AG09309 (cell line): ENCODE measurements around the gene GJC1.
A peak's percentile ranks its signal among the peaks of the same experiment; 100 is the strongest.

Source experiments
- DNase-seq: peaks from one replicate; pipeline ENCODE4 v3.0.0-alpha.2; 2010; ENCODE audit warnings: low read depth
- H3K4me3 ChIP-seq: 2 replicates; pipeline ENCODE4 v1.5.1; 2011; ENCODE audit warnings: mild to moderate bottlenecking, low read depth, low read length, moderate library complexity; ENCODE audit not compliant: control insufficient read depth
- CTCF ChIP-seq: IDR thresholded peaks from 2 replicates; pipeline ENCODE4 v1.5.1; 2011; ENCODE audit warnings: mild to moderate bottlenecking, low read depth, low read length, inconsistent platforms; ENCODE audit not compliant: insufficient read depth, control insufficient read depth; ENCODE audit errors: missing control alignments

Gene GJC1

DNA sequence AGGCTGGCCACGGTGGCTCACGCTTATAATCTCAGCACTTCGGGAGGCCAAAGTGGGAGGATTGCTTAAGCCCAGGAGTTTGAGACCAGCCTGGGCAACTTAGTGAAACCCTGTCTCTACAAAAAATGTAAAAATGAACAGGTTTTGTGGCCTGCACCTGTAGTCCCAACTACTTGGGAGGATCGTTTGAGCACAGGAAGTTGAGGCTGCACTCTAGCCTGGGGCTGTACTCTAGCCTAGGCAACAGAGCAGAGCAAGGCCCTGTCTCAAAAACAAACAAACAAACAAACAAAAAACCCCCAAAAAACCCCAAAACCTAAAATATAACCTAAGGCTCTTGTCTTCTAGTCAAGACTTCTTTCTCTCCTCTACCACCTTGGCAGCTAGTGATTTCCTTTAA lies 10.2 kb upstream of the GJC1 start:
- no peak overlapping the region for H3K4me3 ChIP-seq
- no peak for TF ChIP-seq CTCF
- no peak for DNase-seq

- TF ChIP-seq CTCF: no peak
- no peak overlapping the region for H3K4me3 ChIP-seq
- DNase-seq: no peak
These were observed 7.1 kb upstream of the GJC1 start for GRCh38 chr17:44837196-44837595.

DNA sequence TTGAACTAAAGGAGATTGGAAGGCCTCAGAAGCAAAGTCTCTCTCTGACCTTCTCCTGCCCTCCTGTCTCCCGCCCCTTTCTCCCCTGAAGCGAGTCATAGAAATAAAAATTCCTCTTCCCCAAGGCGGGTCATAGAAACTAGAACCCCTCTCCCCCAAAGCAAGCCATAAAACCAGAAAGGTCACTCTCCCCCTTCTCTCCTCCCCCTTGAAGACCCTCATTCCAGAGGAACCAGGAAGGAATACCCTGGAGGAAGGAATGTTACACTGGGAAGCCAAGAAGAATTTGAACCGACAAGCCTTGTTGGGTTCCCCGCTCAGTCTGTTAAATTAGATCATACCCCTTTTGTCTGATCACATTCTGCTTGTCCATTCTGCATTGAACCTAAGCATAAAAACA lies 2.7 kb upstream of the GJC1 start:
- TF ChIP-seq CTCF: peak; percentile 20
- H3K4me3 ChIP-seq: no peak overlapping the region
- DNase-seq: no peak

- H3K4me3 ChIP-seq: no peak overlapping the region
- no peak for DNase-seq
- no peak for TF ChIP-seq CTCF
These were observed 1.3 kb upstream of the GJC1 start for GRCh38 chr17:44831371-44831770.

DNA sequence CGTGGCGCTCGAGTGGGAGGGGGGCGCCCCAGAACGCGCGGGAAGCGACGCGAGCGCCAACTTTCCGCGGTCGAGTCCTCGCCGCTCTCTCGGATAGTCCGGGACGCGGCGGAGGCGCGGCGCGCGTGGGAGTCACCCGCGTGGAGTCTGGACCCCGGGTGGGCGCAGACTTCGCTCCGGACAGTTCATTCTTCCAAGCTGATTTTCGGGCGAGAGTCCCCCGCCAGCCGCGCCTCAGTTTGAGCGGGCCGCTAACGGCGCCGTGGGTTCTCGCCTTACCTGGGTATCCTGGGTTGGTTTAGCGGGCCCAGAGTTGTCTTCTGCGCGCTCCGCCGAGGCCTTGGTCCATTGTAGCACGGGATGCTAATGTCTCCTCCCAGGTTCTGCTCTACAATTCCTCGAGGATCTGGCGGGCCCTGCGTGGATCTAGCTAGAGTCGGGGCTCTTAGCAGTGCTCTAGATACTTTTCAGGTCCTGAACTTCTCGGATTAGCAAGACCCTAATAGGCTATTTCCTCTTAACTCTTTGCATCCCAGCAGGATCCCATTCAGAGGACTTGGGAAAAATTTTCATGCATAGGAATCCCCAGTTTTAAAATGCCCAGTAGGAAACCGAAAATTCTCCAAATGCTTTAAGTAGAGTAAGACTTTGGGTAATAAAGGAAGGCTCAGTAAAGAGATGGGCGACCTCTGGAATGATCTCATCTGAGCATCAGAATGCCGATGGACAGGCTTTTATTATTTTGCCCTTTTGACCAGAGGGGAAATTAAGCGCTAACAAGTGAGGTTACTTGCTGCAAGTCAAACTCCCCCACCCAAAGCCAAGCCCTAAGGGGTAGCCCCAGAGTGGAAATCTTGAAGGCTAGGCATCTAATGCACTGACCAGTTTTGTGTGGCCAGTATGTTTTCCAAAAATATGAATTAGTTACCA lies 537 bp upstream of the GJC1 start:
- H3K4me3 ChIP-seq: peak overlapping the region; percentile 62
- TF ChIP-seq CTCF: no peak
- no peak for DNase-seq

DNA sequence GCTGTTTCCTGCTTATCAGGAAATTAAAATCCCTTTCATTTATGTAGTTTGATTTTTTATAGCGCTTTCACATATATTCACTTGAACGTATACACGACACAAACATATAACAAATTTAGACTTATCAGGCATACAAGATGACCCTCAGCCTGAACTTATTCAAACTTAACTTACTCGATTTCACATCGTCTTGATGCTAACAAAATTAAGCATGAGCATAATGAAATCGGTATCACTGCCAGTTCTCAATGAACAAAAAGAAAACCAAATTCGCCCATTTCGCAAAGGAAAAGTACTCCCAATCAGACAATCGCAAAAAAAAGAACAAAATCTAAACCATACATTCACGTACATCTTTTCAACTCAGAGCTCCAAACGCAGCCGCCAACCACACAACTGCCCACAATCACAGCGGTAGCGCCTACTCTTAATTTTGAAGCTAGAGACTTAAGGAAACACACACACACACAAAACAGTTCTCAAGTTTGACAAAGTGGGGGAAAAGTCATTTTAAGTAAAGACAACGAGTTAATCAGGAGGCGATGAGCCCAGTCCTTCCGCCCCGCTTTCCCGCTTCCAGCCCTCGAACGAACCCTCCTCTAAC lies 1.1 kb downstream of the GJC1 start:
- peak overlapping the region; percentile 62 for H3K4me3 ChIP-seq
- no peak for TF ChIP-seq CTCF
- no peak for DNase-seq

DNA sequence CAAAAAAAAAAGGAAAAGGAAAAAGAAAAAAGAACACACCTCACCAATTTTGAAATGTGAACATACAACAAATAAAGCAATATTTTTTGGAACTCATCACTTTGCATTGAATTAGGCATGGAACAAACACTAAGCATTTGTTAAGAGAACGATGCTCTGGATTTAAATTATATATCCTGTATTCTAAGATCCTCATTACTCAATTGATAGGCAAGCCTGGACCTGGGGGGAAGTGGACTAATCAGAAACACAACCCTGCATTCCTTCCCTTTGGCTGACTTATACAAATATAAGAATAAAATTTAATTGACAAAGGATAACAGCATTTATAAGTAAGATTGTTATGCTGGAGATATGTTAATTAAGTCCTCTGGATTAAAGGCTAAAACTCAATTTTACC lies 2.2 kb downstream of the GJC1 start:
- DNase-seq: no peak
- TF ChIP-seq CTCF: no peak
- peak overlapping the region; percentile 62 for H3K4me3 ChIP-seq
